ENCODE results near the gene WDPCP.

DNA sequence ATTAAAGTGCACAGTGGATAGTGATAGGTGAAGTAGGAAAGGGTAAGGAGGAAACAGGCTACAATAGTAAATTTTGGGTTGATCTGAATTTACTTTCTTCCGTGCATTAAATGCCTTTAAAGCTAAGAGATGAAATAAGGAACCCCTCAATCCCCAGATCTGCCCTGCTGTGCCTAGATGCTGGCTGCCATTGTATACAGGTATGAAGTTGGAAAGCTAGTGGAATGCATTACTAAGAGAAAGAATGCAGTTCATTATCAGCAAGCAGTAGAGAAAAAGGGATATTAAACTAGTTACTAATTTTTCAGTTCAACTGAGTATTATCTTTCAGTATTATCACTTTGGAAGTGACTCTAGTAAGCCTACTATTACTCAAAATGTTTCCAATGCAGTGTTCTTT, 93.3 kb downstream of the WDPCP start:
- TF ChIP-seq, protein P1, sequence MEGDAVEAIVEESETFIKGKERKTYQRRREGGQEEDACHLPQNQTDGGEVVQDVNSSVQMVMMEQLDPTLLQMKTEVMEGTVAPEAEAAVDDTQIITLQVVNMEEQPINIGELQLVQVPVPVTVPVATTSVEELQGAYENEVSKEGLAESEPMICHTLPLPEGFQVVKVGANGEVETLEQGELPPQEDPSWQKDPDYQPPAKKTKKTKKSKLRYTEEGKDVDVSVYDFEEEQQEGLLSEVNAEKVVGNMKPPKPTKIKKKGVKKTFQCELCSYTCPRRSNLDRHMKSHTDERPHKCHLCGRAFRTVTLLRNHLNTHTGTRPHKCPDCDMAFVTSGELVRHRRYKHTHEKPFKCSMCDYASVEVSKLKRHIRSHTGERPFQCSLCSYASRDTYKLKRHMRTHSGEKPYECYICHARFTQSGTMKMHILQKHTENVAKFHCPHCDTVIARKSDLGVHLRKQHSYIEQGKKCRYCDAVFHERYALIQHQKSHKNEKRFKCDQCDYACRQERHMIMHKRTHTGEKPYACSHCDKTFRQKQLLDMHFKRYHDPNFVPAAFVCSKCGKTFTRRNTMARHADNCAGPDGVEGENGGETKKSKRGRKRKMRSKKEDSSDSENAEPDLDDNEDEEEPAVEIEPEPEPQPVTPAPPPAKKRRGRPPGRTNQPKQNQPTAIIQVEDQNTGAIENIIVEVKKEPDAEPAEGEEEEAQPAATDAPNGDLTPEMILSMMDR (IDR thresholded peaks at IDR 0.05): no peak
- no peak for TF ChIP-seq POLR2A (IDR thresholded peaks at IDR 0.05)
